ENCODE measurements around the gene USH2A.

The USH2A gene

GRCh38 chr1:215887627-215888026 lies 535.6 kb downstream of the USH2A start:
- TF ChIP-seq EZH2 (IDR thresholded peaks at IDR 0.05; ENCODE audit: borderline replicate concordance, low read depth, low read length, severe bottlenecking) (no peak), CTCF (IDR thresholded peaks at IDR 0.05; ENCODE audit: borderline replicate concordance, extremely low read depth, low read length, poor library complexity, severe bottlenecking) (no peak)
- H3K4me2 ChIP-seq (ENCODE audit: insufficient read depth, low read length): no peak overlapping the region
- no peak overlapping the region for H3K27ac ChIP-seq (ENCODE audit: low read length)
- H3K4me1 ChIP-seq (ENCODE audit: insufficient read depth, low read length): no peaks in the 10 kb centered on the region
- H3K9ac ChIP-seq (ENCODE audit: low read depth, low read length): no peak overlapping the region
- H3K79me2 ChIP-seq (ENCODE audit: insufficient read depth, low read length): no peaks in the 10 kb centered on the region
- no peaks in the 10 kb centered on the region for H3K27me3 ChIP-seq (ENCODE audit: insufficient read depth, low read length, poor library complexity)
- H3K36me3 ChIP-seq (ENCODE audit: insufficient read depth, low read length): no peaks in the 10 kb centered on the region
- DNase-seq (no peak), ATAC-seq (ENCODE audit: insufficient read depth, low read depth) (no peak)
- no peaks in the 10 kb centered on the region for H3K9me3 ChIP-seq (ENCODE audit: insufficient read depth, low read length, severe bottlenecking)
- H3K4me3 ChIP-seq (ENCODE audit: low read depth in 1 of 2, low read length in 2 of 2): no peak overlapping the region
- H2AFZ ChIP-seq (ENCODE audit: low read depth, low read length): no peak overlapping the region
- H4K20me1 ChIP-seq (ENCODE audit: insufficient read depth, low read length): no peaks in the 10 kb centered on the region

GRCh38 chr1:215883004-215883403 lies 540.2 kb downstream of the USH2A start:
- ATAC-seq (ENCODE audit: insufficient read depth, low read depth) (no peak), DNase-seq (no peak)
- Histone ChIP-seq H3K9ac (ENCODE audit: low read depth, low read length) (no peak overlapping the region), H3K79me2 (ENCODE audit: insufficient read depth, low read length) (no peaks in the 10 kb centered on the region), H3K4me2 (ENCODE audit: insufficient read depth, low read length) (no peak overlapping the region), H3K9me3 (ENCODE audit: insufficient read depth, low read length, severe bottlenecking) (no peaks in the 10 kb centered on the region), H3K4me1 (ENCODE audit: insufficient read depth, low read length) (no peaks in the 10 kb centered on the region), H3K4me3 (ENCODE audit: low read depth in 1 of 2, low read length in 2 of 2) (no peak overlapping the region), H2AFZ (ENCODE audit: low read depth, low read length) (no peak overlapping the region), H3K27ac (ENCODE audit: low read length) (no peak overlapping the region), H3K36me3 (ENCODE audit: insufficient read depth, low read length) (no peaks in the 10 kb centered on the region), H3K27me3 (ENCODE audit: insufficient read depth, low read length, poor library complexity) (no peaks in the 10 kb centered on the region), H4K20me1 (ENCODE audit: insufficient read depth, low read length) (no peaks in the 10 kb centered on the region)
- TF ChIP-seq CTCF (IDR thresholded peaks at IDR 0.05; ENCODE audit: borderline replicate concordance, extremely low read depth, low read length, poor library complexity, severe bottlenecking): no peak
- no peak for TF ChIP-seq EZH2 (IDR thresholded peaks at IDR 0.05; ENCODE audit: borderline replicate concordance, low read depth, low read length, severe bottlenecking)

GRCh38 chr1:215878843-215879242 lies 544.4 kb downstream of the USH2A start:
- Histone ChIP-seq H2AFZ (ENCODE audit: low read depth, low read length) (no peak overlapping the region), H3K9ac (ENCODE audit: low read depth, low read length) (no peak overlapping the region), H3K79me2 (ENCODE audit: insufficient read depth, low read length) (no peaks in the 10 kb centered on the region), H3K36me3 (ENCODE audit: insufficient read depth, low read length) (no peaks in the 10 kb centered on the region), H3K27me3 (ENCODE audit: insufficient read depth, low read length, poor library complexity) (no peaks in the 10 kb centered on the region), H3K4me2 (ENCODE audit: insufficient read depth, low read length) (no peak overlapping the region), H3K4me3 (ENCODE audit: low read depth in 1 of 2, low read length in 2 of 2) (no peak overlapping the region), H3K27ac (ENCODE audit: low read length) (no peak overlapping the region), H3K9me3 (ENCODE audit: insufficient read depth, low read length, severe bottlenecking) (no peaks in the 10 kb centered on the region), H4K20me1 (ENCODE audit: insufficient read depth, low read length) (no peaks in the 10 kb centered on the region), H3K4me1 (ENCODE audit: insufficient read depth, low read length) (no peaks in the 10 kb centered on the region)
- ATAC-seq (ENCODE audit: insufficient read depth, low read depth): no peak
- TF ChIP-seq CTCF (IDR thresholded peaks at IDR 0.05; ENCODE audit: borderline replicate concordance, extremely low read depth, low read length, poor library complexity, severe bottlenecking) (no peak), EZH2 (IDR thresholded peaks at IDR 0.05; ENCODE audit: borderline replicate concordance, low read depth, low read length, severe bottlenecking) (no peak)
- no peak for DNase-seq

- Histone ChIP-seq H3K27me3 (ENCODE audit: insufficient read depth, low read length, poor library complexity) (no peaks in the 10 kb centered on the region), H3K4me2 (ENCODE audit: insufficient read depth, low read length) (no peak overlapping the region), H3K4me1 (ENCODE audit: insufficient read depth, low read length) (no peaks in the 10 kb centered on the region), H2AFZ (ENCODE audit: low read depth, low read length) (no peak overlapping the region), H3K27ac (ENCODE audit: low read length) (no peak overlapping the region), H3K36me3 (ENCODE audit: insufficient read depth, low read length) (no peaks in the 10 kb centered on the region), H3K79me2 (ENCODE audit: insufficient read depth, low read length) (no peaks in the 10 kb centered on the region), H4K20me1 (ENCODE audit: insufficient read depth, low read length) (no peaks in the 10 kb centered on the region), H3K9me3 (ENCODE audit: insufficient read depth, low read length, severe bottlenecking) (no peaks in the 10 kb centered on the region), H3K4me3 (ENCODE audit: low read depth in 1 of 2, low read length in 2 of 2) (no peak overlapping the region), H3K9ac (ENCODE audit: low read depth, low read length) (no peak overlapping the region)
- no peak for TF ChIP-seq EZH2 (IDR thresholded peaks at IDR 0.05; ENCODE audit: borderline replicate concordance, low read depth, low read length, severe bottlenecking)
- TF ChIP-seq CTCF (IDR thresholded peaks at IDR 0.05; ENCODE audit: borderline replicate concordance, extremely low read depth, low read length, poor library complexity, severe bottlenecking): no peak
- ATAC-seq (ENCODE audit: insufficient read depth, low read depth) (no peak), DNase-seq (no peak)
Observed at GRCh38 chr1:215878128-215878527, 545.1 kb downstream of the USH2A start.

All from DND-41 (cell line).